GM12878 (cell line): ENCODE results near the gene FAM210A.

ENCODE experiments used
- CTCF ChIP-seq, 3 experiments: IDR thresholded peaks in 2 of 3; conservative IDR thresholded peaks in 1 of 3; 2 replicates each; pipeline ENCODE4 v1.5.1; 2011; ENCODE audit warnings: low read depth in 3 of 3, low read length in 3 of 3, mild to moderate bottlenecking in 3 of 3, control low read depth in 2 of 3, moderate library complexity in 2 of 3, inconsistent platforms in 1 of 3, mixed read lengths in 1 of 3; ENCODE audit not compliant: control insufficient read depth in 2 of 3, insufficient read depth in 1 of 3; ENCODE audit errors: extremely low read depth in 1 of 3
- ESRRA ChIP-seq: IDR thresholded peaks from 2 replicates; pipeline ENCODE4 v1.6.1; 2012; ENCODE audit warnings: mild to moderate bottlenecking, low read length, improper control_type of control experiment
- HDAC2 ChIP-seq: fragments of 200-600 bp; sonication (generic); IDR thresholded peaks from 2 replicates; pipeline ENCODE4 v1.6.1; 2017
- JUND ChIP-seq: IDR thresholded peaks from 2 replicates; pipeline ENCODE4 v1.6.1; 2012; ENCODE audit warnings: low read depth, mild to moderate bottlenecking, low read length, improper control_type of control experiment, moderate library complexity
- PML ChIP-seq: IDR thresholded peaks from 2 replicates; pipeline ENCODE4 v1.6.1; 2012; ENCODE audit warnings: low read length, inconsistent platforms
- POLR2A ChIP-seq: IDR thresholded peaks from 2 replicates; pipeline ENCODE4 v1.6.1; 2011; ENCODE audit warnings: low read depth, mild to moderate bottlenecking, low read length

GRCh38 chr18:13661051-13661778, 65.1 kb downstream of the FAM210A start:
- TF ChIP-seq POLR2A (no peak), HDAC2 (no peak), CTCF (IDR thresholded peaks at IDR 0.05 in 2 of 3, conservative IDR thresholded peaks at IDR 0.05 in 1 of 3; ENCODE audit: control insufficient read depth in 2 of 3, extremely low read depth in 1 of 3, insufficient read depth in 1 of 3, low read depth in 3 of 3, low read length in 3 of 3) (no peak), JUND (no peak), ESRRA (no peak), PML (no peak)
